ENCODE results near the gene TMPRSS9.

The TMPRSS9 gene

GRCh38 chr19:2355168-2356035 lies 4.7 kb upstream of the TMPRSS9 start:
- no peak for TF ChIP-seq GATA2 (IDR thresholded peaks at IDR 0.05; ENCODE audit: low read depth, low read length)
- TF ChIP-seq GATA3 (IDR thresholded peaks at IDR 0.05; ENCODE audit: low read depth, low read length) = no peak

- TF ChIP-seq GATA3 (IDR thresholded peaks at IDR 0.05; ENCODE audit: low read depth, low read length) (no peak), GATA2 (IDR thresholded peaks at IDR 0.05; ENCODE audit: low read depth, low read length) (no peak)
Measured at GRCh38 chr19:2356036-2356646, 3.9 kb upstream of the TMPRSS9 start.

- no peak for TF ChIP-seq GATA3 (IDR thresholded peaks at IDR 0.05; ENCODE audit: low read depth, low read length)
- TF ChIP-seq GATA2 (IDR thresholded peaks at IDR 0.05; ENCODE audit: low read depth, low read length) = no peak
Measured at GRCh38 chr19:2357279-2358206, 2.5 kb upstream of the TMPRSS9 start.

- TF ChIP-seq GATA2 (IDR thresholded peaks at IDR 0.05; ENCODE audit: low read depth, low read length) = no peak
- no peak for TF ChIP-seq GATA3 (IDR thresholded peaks at IDR 0.05; ENCODE audit: low read depth, low read length)
Measured at GRCh38 chr19:2358548-2359173, 1.4 kb upstream of the TMPRSS9 start.

- TF ChIP-seq GATA3 (IDR thresholded peaks at IDR 0.05; ENCODE audit: low read depth, low read length) = no peak
- TF ChIP-seq GATA2 (IDR thresholded peaks at IDR 0.05; ENCODE audit: low read depth, low read length) = no peak
Measured at GRCh38 chr19:2360833-2361232, 768 bp downstream of the TMPRSS9 start.

GRCh38 chr19:2361246-2362045 lies 1.4 kb downstream of the TMPRSS9 start:
- TF ChIP-seq GATA2 (IDR thresholded peaks at IDR 0.05; ENCODE audit: low read depth, low read length) (no peak), GATA3 (IDR thresholded peaks at IDR 0.05; ENCODE audit: low read depth, low read length) (no peak)

DNA sequence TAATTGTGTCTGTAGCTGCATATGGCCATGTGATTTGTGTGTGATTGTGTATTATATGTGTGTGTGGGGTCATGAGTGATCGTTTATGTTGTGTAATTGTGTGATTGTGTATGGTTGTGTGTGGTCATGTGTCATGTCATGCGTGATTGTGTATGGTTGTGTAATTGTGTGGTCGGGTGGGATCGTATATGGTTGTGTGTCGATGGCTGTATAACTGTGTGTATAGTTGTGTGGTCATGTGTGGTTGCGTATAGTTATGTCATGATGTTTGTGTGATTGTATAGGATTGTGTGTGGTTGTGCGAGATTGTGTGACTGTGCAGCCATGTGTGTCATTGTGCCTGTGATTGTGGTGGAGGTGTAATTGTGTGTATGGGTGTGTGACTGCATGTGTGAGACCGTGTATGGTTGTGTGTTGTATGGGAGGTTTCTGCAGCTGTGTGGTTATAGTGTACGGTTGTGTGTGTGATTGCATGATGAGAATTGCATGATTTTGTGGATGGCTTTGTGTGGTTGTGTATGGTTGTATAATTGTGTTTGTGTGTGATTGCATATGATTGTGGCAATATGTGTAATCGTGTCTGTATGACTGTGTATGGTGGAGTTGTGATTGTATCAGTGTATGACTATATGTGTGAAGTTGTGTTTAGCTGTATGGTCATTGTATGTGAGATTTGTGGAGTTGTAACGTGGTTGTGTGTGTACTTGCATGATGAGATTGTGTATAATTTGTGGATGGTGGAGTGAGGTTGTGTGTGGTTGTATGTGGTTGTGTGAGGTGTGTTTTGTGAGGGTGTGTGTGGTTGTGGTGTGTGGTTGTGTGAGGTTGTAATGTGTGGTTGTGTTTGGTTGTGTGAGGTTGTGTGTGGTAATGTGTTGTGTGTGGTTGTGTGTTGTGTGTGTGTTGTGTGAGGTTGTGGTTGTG lies 2.2 kb downstream of the TMPRSS9 start:
- TF ChIP-seq GATA2 (IDR thresholded peaks at IDR 0.05; ENCODE audit: low read depth, low read length) = no peak
- TF ChIP-seq GATA3 (IDR thresholded peaks at IDR 0.05; ENCODE audit: low read depth, low read length) = no peak

GRCh38 chr19:2362970-2363300 lies 2.9 kb downstream of the TMPRSS9 start:
- no peak for TF ChIP-seq GATA3 (IDR thresholded peaks at IDR 0.05; ENCODE audit: low read depth, low read length)
- TF ChIP-seq GATA2 (IDR thresholded peaks at IDR 0.05; ENCODE audit: low read depth, low read length) = no peak

DNA sequence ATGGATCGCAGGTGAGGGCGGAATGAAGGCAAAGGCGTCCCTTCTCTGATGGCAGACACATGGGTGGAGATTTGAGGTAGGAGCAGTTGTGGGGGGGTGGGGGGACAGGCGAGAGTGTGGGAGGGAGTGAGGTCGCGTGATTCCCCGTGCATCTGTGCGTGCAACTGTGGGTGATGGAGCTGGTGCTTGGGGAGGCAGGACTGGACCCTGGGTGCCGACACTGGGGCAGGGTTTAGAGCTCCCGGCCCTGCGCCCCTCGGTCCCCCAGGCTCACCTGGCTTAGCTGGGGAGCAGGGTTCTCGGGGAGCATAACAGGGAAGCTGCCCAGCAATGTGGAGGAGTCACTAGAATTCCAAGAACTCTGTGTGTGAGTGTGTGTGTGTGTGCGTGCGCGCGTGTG lies 3.4 kb downstream of the TMPRSS9 start:
- TF ChIP-seq GATA3 (IDR thresholded peaks at IDR 0.05; ENCODE audit: low read depth, low read length) = no peak

- TF ChIP-seq GATA2 (IDR thresholded peaks at IDR 0.05; ENCODE audit: low read depth, low read length) (no peak), GATA3 (IDR thresholded peaks at IDR 0.05; ENCODE audit: low read depth, low read length) (no peak)
Measured at GRCh38 chr19:2365201-2365970, 5.3 kb downstream of the TMPRSS9 start.

DNA sequence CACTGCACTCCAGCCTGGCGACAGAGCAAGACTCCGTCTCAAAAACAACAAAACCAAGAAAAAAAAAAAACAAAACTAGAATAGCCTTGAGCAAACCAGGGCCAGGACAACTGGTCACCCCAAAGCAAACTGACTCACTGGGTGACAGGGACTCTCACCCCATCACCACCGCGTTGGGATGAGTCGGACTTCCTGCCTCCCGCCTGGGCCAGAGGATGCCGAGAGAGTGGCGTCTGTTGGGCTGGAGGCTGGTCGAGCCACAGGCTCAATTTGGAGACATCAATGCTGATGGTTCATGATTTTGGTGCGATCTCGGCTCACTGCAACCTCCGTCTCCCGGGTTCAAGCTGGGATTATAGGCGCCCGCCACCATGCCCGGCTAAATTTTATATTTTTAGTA lies 11.6 kb downstream of the TMPRSS9 start:
- TF ChIP-seq GATA2 (IDR thresholded peaks at IDR 0.05; ENCODE audit: low read depth, low read length) (no peak), GATA3 (IDR thresholded peaks at IDR 0.05; ENCODE audit: low read depth, low read length) (no peak)

All from SH-SY5Y (cell line).